Panc1 (cell line): ENCODE measurements around the gene MIF4GD. TPM values are rescaled to one million over a fixed set of nuclear protein-coding genes. Genes with fewer than 3 reads are reported as not detected.

Source experiments
- ATAC-seq: fragments of 200-7000 bp; cut with Tn5 transposase; 2 replicates; pipeline ENCODE4 v1.9.1; 2020; ENCODE audit warnings: mild to moderate bottlenecking, moderate library complexity
- BruUV-seq: library from RNA; stranded (reverse); fragments of 400-500 nt; replicated peaks from 2 replicates; lab custom pipeline; 2021; lab: Mats Ljungman, UMichigan
- CTCF ChIA-PET: fragments of 300-600 bp; sonication (Branson Sonifier 250); formaldehyde crosslinking; loops from one replicate; lab custom pipeline; 2022; ENCODE audit warnings: antibody characterized with exemption; lab: Charles Lee
- POLR2A ChIA-PET: fragments of 300-600 bp; sonication (Branson Sonifier 250); formaldehyde crosslinking; loops from one replicate; lab custom pipeline; 2022; ENCODE audit warnings: antibody characterized with exemption; lab: Charles Lee
- DNase-seq: peaks from one replicate; pipeline ENCODE4 v3.0.0-alpha.2; 2010; ENCODE audit warnings: low read depth, low spot score
- H3K27ac ChIP-seq: 2 replicates; pipeline ENCODE4 v1.5.1; 2011; ENCODE audit warnings: mild to moderate bottlenecking, low read length, inconsistent platforms
- H3K27me3 ChIP-seq: fragments of 200-500 bp; sonication (Bioruptor generic); 2 replicates; pipeline ENCODE4 v1.6.0; 2014; ENCODE audit warnings: low read length, inconsistent platforms; ENCODE audit not compliant: control insufficient read depth, insufficient read depth
- H3K36me3 ChIP-seq: fragments of 200-500 bp; sonication (Bioruptor generic); 2 replicates; pipeline ENCODE4 v1.5.1; 2014; ENCODE audit warnings: inconsistent platforms, mild to moderate bottlenecking, low read length, moderate library complexity; ENCODE audit not compliant: control insufficient read depth, insufficient read depth
- H3K4me1 ChIP-seq: 2 replicates; pipeline ENCODE4 v1.5.1; 2011; ENCODE audit warnings: inconsistent platforms, mild to moderate bottlenecking, low read length, moderate library complexity; ENCODE audit not compliant: control insufficient read depth, insufficient read depth
- H3K4me3 ChIP-seq, 2 experiments: 2 replicates each; pipeline ENCODE4 v1.5.1; 2011 to 2012; ENCODE audit warnings: low read depth in 2 of 2, low read length in 2 of 2, mild to moderate bottlenecking in 2 of 2, inconsistent platforms in 1 of 2, moderate library complexity in 1 of 2
- H3K9me3 ChIP-seq: fragments of 200-500 bp; sonication (Bioruptor generic); 2 replicates; pipeline ENCODE4 v1.5.1; 2014; ENCODE audit warnings: low read depth, mild to moderate bottlenecking, inconsistent platforms, low read length, moderate library complexity; ENCODE audit not compliant: control insufficient read depth, insufficient read depth
- CTCF ChIP-seq: fragments of 450-650 bp; IDR thresholded peaks from 2 replicates; pipeline ENCODE4 v1.5.1; 2017; ENCODE audit warnings: mild to moderate bottlenecking
- POLR2AphosphoS5 ChIP-seq: IDR thresholded peaks from 2 replicates; pipeline ENCODE4 v1.6.1; 2012; ENCODE audit warnings: mild to moderate bottlenecking, low read depth, low read length, moderate library complexity
- REST ChIP-seq, 2 experiments: IDR thresholded peaks; 2 replicates each; pipeline ENCODE4 v1.6.1; 2011 to 2012; ENCODE audit warnings: low read depth in 2 of 2, control low read depth in 1 of 2, low read length in 1 of 2, mild to moderate bottlenecking in 1 of 2, moderate library complexity in 1 of 2; ENCODE audit not compliant: insufficient read depth in 1 of 2
- SIN3A ChIP-seq: IDR thresholded peaks from 2 replicates; pipeline ENCODE4 v1.6.1; 2012; ENCODE audit warnings: low read depth, mild to moderate bottlenecking, low read length, moderate library complexity, borderline replicate concordance; ENCODE audit not compliant: insufficient read depth
- TCF7L2 ChIP-seq: IDR thresholded peaks from 2 replicates; pipeline ENCODE4 v1.6.1; 2011; ENCODE audit warnings: mild to moderate bottlenecking, low read depth, low read length, inconsistent platforms
- in situ Hi-C: cut with HindIII; loops from 2 replicates; pipeline ENCODE4 v1.10.0; 2016; ENCODE audit warnings: low sequenced_read_pairs, low pct_unique_long_range_greater_than_20kb
- intact Hi-C: fragments of 100-400 bp; cut with micrococcal nuclease; formaldehyde crosslinking; loops from one replicate; pipeline ENCODE4 v1.10.0; 2022; ENCODE audit not compliant: unreplicated experiment
- total RNA-seq: library from RNA; stranded (reverse); gene quantifications from one replicate; pipeline ENCODE4 v1.2.1, GENCODE V29; 2021; ENCODE audit not compliant: unreplicated experiment

Gene MIF4GD
- total RNA-seq, 1 experiment from 2014 or later: 34.4 TPM

- Histone ChIP-seq H3K4me3 (no peak overlapping the region), H3K9me3 (no peaks in the 10 kb centered on the region), H3K27me3 (no peaks in the 10 kb centered on the region), H3K27ac (no peak overlapping the region), H3K36me3 (peaks cover 7% of the 10 kb centered on the region; the same call in 1 of the 2 replicates), H3K4me1 (peaks cover 35% of the 10 kb centered on the region)
- ATAC-seq (no peak), DNase-seq (no peak)
- ChIA-PET CTCF (no interaction called here), POLR2A (interaction anchor here (0.6 kb wide), 1 partner anchor 714 kb away, joined by 6 read pairs; no protein-coding TSS in a partner anchor)
- in situ Hi-C loops (no loop called here), intact Hi-C loops (no loop called here)
- TF ChIP-seq CTCF: no peak
- TF ChIP-seq TCF7L2: no peak
- no peak for TF ChIP-seq POLR2AphosphoS5
- no peak for TF ChIP-seq REST (IDR thresholded peaks at IDR 0.05; ENCODE audit: insufficient read depth in 1 of 2, low read depth in 2 of 2, low read length in 1 of 2)
- no peak for TF ChIP-seq SIN3A
- BruUV-seq: no TSS peak
These were observed 5.3 kb downstream of the MIF4GD start for GRCh38 chr17:75265614-75266315.

GRCh38 chr17:75263055-75263454 is 8.0 kb downstream of the MIF4GD start:
- CTCF ChIA-PET: interaction anchor here (0.6 to 1.2 kb wide), 4 partner anchors 8 to 301 kb away, joined by 3 to 6 read pairs (median 4); partner anchors contain the start of gene MIF4GD
- no peaks in the 10 kb centered on the region for H3K27me3 ChIP-seq

More at GRCh38 chr17:75263055-75263454, 8.0 kb downstream of the MIF4GD start:
- H3K4me1 ChIP-seq: peaks cover 32% of the 10 kb centered on the region
- H3K9me3 ChIP-seq: no peaks in the 10 kb centered on the region
- ATAC-seq (no peak), DNase-seq (no peak)
- TSS peak; percentile 83 for BruUV-seq
- intact Hi-C loops (no loop called here), in situ Hi-C loops (no loop called here)
- H3K36me3 ChIP-seq: peaks cover 7% of the 10 kb centered on the region; the same call in 1 of the 2 replicates
- POLR2A ChIA-PET: interaction anchor here (0.7 kb wide), 1 partner anchor 143 kb away, joined by 3 read pairs; no protein-coding TSS in a partner anchor
- TF ChIP-seq TCF7L2: no peak
- no peak for TF ChIP-seq SIN3A
- no peak for TF ChIP-seq CTCF
- no peak for TF ChIP-seq POLR2AphosphoS5
- H3K27ac ChIP-seq: peak overlapping the region; percentile 95
- peak overlapping the region in 1 of 2 experiments; percentile 98; a peak in 3 of 4 replicates for H3K4me3 ChIP-seq
